Thyroid gland (tissue), 4 donors: ENCODE measurements around the gene ABI3BP. TPM values are rescaled to one million over a fixed set of nuclear protein-coding genes. Genes with fewer than 3 reads are reported as not detected.
A peak's percentile ranks its signal among the peaks of the same experiment; 100 is the strongest.

ENCODE experiments used
- DNase-seq, 2 donors: peaks; one replicate each; pipeline ENCODE4 v3.0.0-alpha.2; 2019
- H3K27ac ChIP-seq, 3 donors: fragments of 200-600 bp; sonication (generic); 1 replicate in 2 of 3; 2 replicates in 1 of 3; pipeline ENCODE4 v1.5.1; 2016 to 2019; ENCODE audit warnings: mild to moderate bottlenecking in 1 of 3, moderate library complexity in 1 of 3
- H3K27me3 ChIP-seq: fragments of 200-600 bp; sonication (generic); one replicate; pipeline ENCODE4 v1.5.1; 2019
- H3K36me3 ChIP-seq, 2 donors: fragments of 200-600 bp; sonication (generic); one replicate each; pipeline ENCODE4 v1.5.1; 2016 to 2019
- H3K4me1 ChIP-seq, 2 donors: fragments of 200-600 bp; sonication (generic); one replicate each; pipeline ENCODE4 v1.5.1; 2017 to 2019
- H3K4me3 ChIP-seq, 3 donors: fragments of 200-600 bp; sonication (generic); replicated peaks in 1 of 3; 1 replicate in 2 of 3; 2 replicates in 1 of 3; pipeline ENCODE4 v1.5.1; 2016; ENCODE audit warnings: mild to moderate bottlenecking in 1 of 3
- H3K9me3 ChIP-seq: fragments of 200-600 bp; sonication (generic); one replicate; pipeline ENCODE4 v1.5.1; 2017
- CTCF ChIP-seq, 6 experiments: fragments of 200-600 bp in 3 of 6; fragments of 450-650 bp in 3 of 6; sonication (generic) in 3 of 6; IDR thresholded peaks; one replicate each; pipeline ENCODE4 v1.5.1; 2016 to 2019; ENCODE audit warnings: antibody characterized with exemption in 6 of 6, mild to moderate bottlenecking in 2 of 6, inconsistent platforms in 1 of 6, moderate library complexity in 1 of 6
- POLR2A ChIP-seq, 2 donors: fragments of 450-650 bp; IDR thresholded peaks; one replicate each; pipeline ENCODE4 v1.6.1; 2017; ENCODE audit warnings: antibody characterized with exemption in 2 of 2, mild to moderate bottlenecking in 2 of 2, moderate library complexity in 1 of 2
- WGBS, 2 donors: methylation state at CpG; one replicate each; pipeline ENCODE4 v1.1.5; 2017; 5-methylcytosine and 5-hydroxymethylcytosine counted together
- intact Hi-C: fragments of 100-400 bp; cut with DNase I; formaldehyde crosslinking; loops from one replicate; pipeline ENCODE4 v1.15.1; 2023
- total RNA-seq, 4 donors: library from RNA; depleted of rRNA; stranded (reverse); fragments of >200 nt; gene quantifications; one replicate each; pipeline ENCODE4 v1.2.3, GENCODE V29; 2016

ABI3BP gene
- 100 to 1,000 TPM in 2 of 4 donors, 10 to 100 TPM in 2; 68.7 to 133 (median 96.8) TPM for total RNA-seq

- Histone ChIP-seq H3K4me3 (peak within 1 kb of the TSS in 2 of 3 donors; percentile 9 to 10), H3K36me3 (no peaks in the 10 kb centered on the region), H3K9me3 (no peaks in the 10 kb centered on the region), H3K27me3 (no peaks in the 10 kb centered on the region), H3K4me1 (peaks cover 11 to 16% of the 10 kb centered on the region in 2 donors), H3K27ac (peak within 1 kb of the TSS; percentile 78 to 88 (median 79))
- 7% methylated on average over 5 of the region's 5 CpGs for WGBS, 2 donors
- TF ChIP-seq CTCF (IDR thresholded peaks at IDR 0.05): no peak
- TF ChIP-seq POLR2A (IDR thresholded peaks at IDR 0.05): peak in 1 of 2 donors; percentile 66
- peak; percentile 83 to 84 for DNase-seq
- intact Hi-C loops: no loop called here
Observed at GRCh38 chr3:100993309-100993708, at the start of gene ABI3BP. TSS of gene ABI3BP (minus strand) at chr3:100993421. CDS start at chr3:100993384, 37 bp downstream.

GRCh38 chr3:101039285-101039684 lies 46.1 kb upstream of the ABI3BP start:
- Histone ChIP-seq H3K9me3 (no peaks in the 10 kb centered on the region), H3K27me3 (no peaks in the 10 kb centered on the region), H3K27ac (no peak overlapping the region), H3K4me1 (peaks cover 12 to 20% of the 10 kb centered on the region in 2 donors), H3K36me3 (no peaks in the 10 kb centered on the region), H3K4me3 (no peak overlapping the region)
- TF ChIP-seq CTCF (IDR thresholded peaks at IDR 0.05) (no peak), POLR2A (IDR thresholded peaks at IDR 0.05) (no peak)
- 70% methylated on average over 2 of the region's 2 CpGs for WGBS, 2 donors
- peak in 1 of 2 donors; percentile 7 for DNase-seq
- intact Hi-C loops: no loop called here

- Histone ChIP-seq H3K4me1 (peaks cover 12 to 20% of the 10 kb centered on the region in 2 donors), H3K27ac (peak overlapping the region in 1 of 3 donors; percentile 30), H3K4me3 (no peak overlapping the region), H3K36me3 (no peaks in the 10 kb centered on the region), H3K9me3 (no peaks in the 10 kb centered on the region), H3K27me3 (no peaks in the 10 kb centered on the region)
- WGBS, 2 donors: 74 to 77% methylated on average over 1 of the region's 1 CpG
- intact Hi-C loops: no loop called here
- TF ChIP-seq POLR2A (IDR thresholded peaks at IDR 0.05) (no peak), CTCF (IDR thresholded peaks at IDR 0.05) (no peak)
- no peak for DNase-seq
Observed at GRCh38 chr3:101038880-101039279, 45.7 kb upstream of the ABI3BP start.

GRCh38 chr3:101038393-101038792 lies 45.2 kb upstream of the ABI3BP start:
- Histone ChIP-seq H3K9me3 (no peaks in the 10 kb centered on the region), H3K27me3 (no peaks in the 10 kb centered on the region), H3K27ac (peak overlapping the region in 1 of 3 donors; percentile 30), H3K4me3 (no peak overlapping the region), H3K4me1 (peaks cover 12 to 20% of the 10 kb centered on the region in 2 donors), H3K36me3 (no peaks in the 10 kb centered on the region)
- DNase-seq: no peak
- intact Hi-C loops: no loop called here
- WGBS, 2 donors: 86 to 95% methylated on average over 1 of the region's 1 CpG
- TF ChIP-seq POLR2A (IDR thresholded peaks at IDR 0.05) (no peak), CTCF (IDR thresholded peaks at IDR 0.05) (no peak)

- TF ChIP-seq CTCF (IDR thresholded peaks at IDR 0.05) (no peak), POLR2A (IDR thresholded peaks at IDR 0.05) (no peak)
- Histone ChIP-seq H3K9me3 (no peaks in the 10 kb centered on the region), H3K27me3 (no peaks in the 10 kb centered on the region), H3K27ac (no peak overlapping the region), H3K4me3 (no peak overlapping the region), H3K4me1 (peaks cover 12 to 20% of the 10 kb centered on the region in 2 donors), H3K36me3 (no peaks in the 10 kb centered on the region)
- WGBS, 2 donors: 94 to 95% methylated on average over 5 of the region's 5 CpGs
- intact Hi-C loops: no loop called here
- DNase-seq: no peak
Observed at GRCh38 chr3:101037613-101038012, 44.4 kb upstream of the ABI3BP start.
